Caco-2 (cell line): Measurements from ENCODE around the gene GPR107. TPM values are rescaled to one million over a fixed set of nuclear protein-coding genes. Genes with fewer than 3 reads are reported as not detected.

ENCODE experiments used
- BruUV-seq: library from RNA; stranded (reverse); fragments of 400-500 nt; replicated peaks from 2 replicates; lab custom pipeline; 2021; lab: Mats Ljungman, UMichigan
- CTCF ChIA-PET: fragments of 300-600 bp; sonication (Branson Sonifier 250); formaldehyde crosslinking; loops from one replicate; lab custom pipeline; 2022; ENCODE audit warnings: antibody characterized with exemption; lab: Charles Lee
- POLR2A ChIA-PET: fragments of 300-600 bp; sonication (Branson Sonifier 250); formaldehyde crosslinking; loops from one replicate; lab custom pipeline; 2022; ENCODE audit warnings: antibody characterized with exemption; lab: Charles Lee
- DNase-seq, 2 experiments: peaks; one replicate each; pipeline versions ENCODE4 v3.0.0 to v3.0.0-alpha.2; 2020 to 2022
- H3K27me3 ChIP-seq: replicated peaks from 2 replicates; pipeline ENCODE4 v1.6.0; 2011; ENCODE audit warnings: low read length; ENCODE audit not compliant: control insufficient read depth, insufficient read depth
- H3K36me3 ChIP-seq: 2 replicates; pipeline ENCODE4 v1.5.1; 2011; ENCODE audit warnings: low read length; ENCODE audit not compliant: control insufficient read depth, insufficient read depth
- H3K4me1 ChIP-seq: fragments of 250-450 bp; sonication (Bioruptor Pico); 2 replicates; pipeline ENCODE4 v1.5.1; 2020; ENCODE audit warnings: mild to moderate bottlenecking
- H3K4me3 ChIP-seq: 2 replicates; pipeline ENCODE4 v1.5.1; 2011; ENCODE audit warnings: low read depth, mild to moderate bottlenecking, control low read depth, low read length
- H3K9me3 ChIP-seq: fragments of 250-450 bp; sonication (Bioruptor Pico); 2 replicates; pipeline ENCODE4 v1.5.1; 2020; ENCODE audit warnings: mild to moderate bottlenecking, moderate library complexity
- H3K27ac Mint-ChIP-seq: one replicate; pipeline ENCODE4 v1.8.0; 2022; ENCODE audit warnings: mixed read lengths; ENCODE audit not compliant: unreplicated experiment
- H3K27me3 Mint-ChIP-seq: one replicate; pipeline ENCODE4 v1.8.0; 2022; ENCODE audit warnings: mixed read lengths; ENCODE audit not compliant: insufficient read depth, unreplicated experiment
- H3K36me3 Mint-ChIP-seq: one replicate; pipeline ENCODE4 v1.8.0; 2022; ENCODE audit warnings: mild to moderate bottlenecking, mixed read lengths; ENCODE audit not compliant: insufficient read depth, unreplicated experiment
- H3K4me1 Mint-ChIP-seq: one replicate; pipeline ENCODE4 v1.8.0; 2022; ENCODE audit warnings: low read depth, mixed read lengths; ENCODE audit not compliant: unreplicated experiment
- H3K4me3 Mint-ChIP-seq: one replicate; pipeline ENCODE4 v1.8.0; 2022; ENCODE audit warnings: mild to moderate bottlenecking, moderate library complexity, mixed read lengths; ENCODE audit not compliant: unreplicated experiment
- H3K9me3 Mint-ChIP-seq: one replicate; pipeline ENCODE4 v1.8.0; 2022; ENCODE audit warnings: mixed read lengths; ENCODE audit not compliant: unreplicated experiment
- CTCF ChIP-seq, 2 experiments: fragments of 200-600 bp in 1 of 2; IDR thresholded peaks; 1 replicate in 1 of 2; 2 replicates in 1 of 2; pipeline versions ENCODE4 v1.5.1 to v1.8.0; 2011 to 2022; ENCODE audit warnings: antibody characterized with exemption in 1 of 2, control low read depth in 1 of 2, inconsistent platforms in 1 of 2, low read depth in 1 of 2, low read length in 1 of 2, mild to moderate bottlenecking in 1 of 2, moderate library complexity in 1 of 2; ENCODE audit not compliant: insufficient read depth in 1 of 2, severe bottlenecking in 1 of 2, unreplicated experiment in 1 of 2
- intact Hi-C: fragments of 100-400 bp; cut with micrococcal nuclease; formaldehyde crosslinking; loops from one replicate; pipeline ENCODE4 v1.10.0; 2022; ENCODE audit not compliant: unreplicated experiment
- total RNA-seq: library from RNA; stranded (reverse); gene quantifications from 2 replicates; pipeline ENCODE4 v1.2.3, GENCODE V29; 2022

GPR107 gene
- total RNA-seq, 1 experiment from 2014 or later, result 53.1 TPM

GRCh38 chr9:130139251-130139650 lies 85.5 kb downstream of the GPR107 start:
- Mint-ChIP-seq H3K4me3 (no peak overlapping the region), H3K27me3 (no peaks in the 10 kb centered on the region), H3K9me3 (no peaks in the 10 kb centered on the region), H3K27ac (no peak overlapping the region), H3K36me3 (peaks cover 6% of the 10 kb centered on the region), H3K4me1 (no peaks in the 10 kb centered on the region)
- H3K4me3 ChIP-seq, result no peak overlapping the region
- intact Hi-C loops, result no loop called here
- no peaks in the 10 kb centered on the region for H3K9me3 ChIP-seq
- TF ChIP-seq CTCF (IDR thresholded peaks at IDR 0.05; ENCODE audit: insufficient read depth in 1 of 2, low read depth in 1 of 2, low read length in 1 of 2, severe bottlenecking in 1 of 2, unreplicated experiment in 1 of 2), result no peak
- peaks cover 1% of the 10 kb centered on the region for H3K4me1 ChIP-seq
- ChIA-PET POLR2A (no interaction called here), CTCF (no interaction called here)
- H3K27me3 ChIP-seq, result no peaks in the 10 kb centered on the region
- no TSS peak for BruUV-seq
- no peaks in the 10 kb centered on the region; the same call in 1 of the 2 replicates for H3K36me3 ChIP-seq
- DNase-seq, result no peak

- no peaks in the 10 kb centered on the region; the same call in 1 of the 2 replicates for H3K36me3 ChIP-seq
- no peak overlapping the region for H3K4me3 ChIP-seq
- no TSS peak for BruUV-seq
- no peak for DNase-seq
- H3K27me3 Mint-ChIP-seq, result no peaks in the 10 kb centered on the region
- no peaks in the 10 kb centered on the region for H3K4me1 Mint-ChIP-seq
- peaks cover 6% of the 10 kb centered on the region for H3K36me3 Mint-ChIP-seq
- H3K4me1 ChIP-seq, result peaks cover 6% of the 10 kb centered on the region
- intact Hi-C loops, result no loop called here
- no peaks in the 10 kb centered on the region for H3K9me3 Mint-ChIP-seq
- no peak for TF ChIP-seq CTCF (IDR thresholded peaks at IDR 0.05; ENCODE audit: insufficient read depth in 1 of 2, low read depth in 1 of 2, low read length in 1 of 2, severe bottlenecking in 1 of 2, unreplicated experiment in 1 of 2)
- POLR2A ChIA-PET, result no interaction called here
- no peak overlapping the region for H3K4me3 Mint-ChIP-seq
- CTCF ChIA-PET, result no interaction called here
- no peaks in the 10 kb centered on the region for H3K9me3 ChIP-seq
- H3K27ac Mint-ChIP-seq, result no peak overlapping the region
- H3K27me3 ChIP-seq, result no peaks in the 10 kb centered on the region
Measured at GRCh38 chr9:130140706-130141105, 87.0 kb downstream of the GPR107 start.

GRCh38 chr9:130142056-130142455 lies 88.3 kb downstream of the GPR107 start:
- H3K9me3 Mint-ChIP-seq, result no peaks in the 10 kb centered on the region
- H3K27ac Mint-ChIP-seq, result no peak overlapping the region
- H3K4me3 Mint-ChIP-seq, result no peak overlapping the region
- H3K27me3 Mint-ChIP-seq, result no peaks in the 10 kb centered on the region
- peaks cover 6% of the 10 kb centered on the region for H3K36me3 Mint-ChIP-seq
- Histone ChIP-seq H3K4me1 (peaks cover 6% of the 10 kb centered on the region), H3K36me3 (no peaks in the 10 kb centered on the region), H3K9me3 (no peaks in the 10 kb centered on the region), H3K4me3 (no peak overlapping the region), H3K27me3 (no peaks in the 10 kb centered on the region)
- intact Hi-C loops, result no loop called here
- ChIA-PET POLR2A (no interaction called here), CTCF (interaction anchor here (0.5 kb wide), 1 partner anchor 319 kb away, joined by 3 read pairs; no protein-coding TSS in a partner anchor)
- no TSS peak for BruUV-seq
- no peak for DNase-seq
- no peaks in the 10 kb centered on the region for H3K4me1 Mint-ChIP-seq
- TF ChIP-seq CTCF (IDR thresholded peaks at IDR 0.05; ENCODE audit: insufficient read depth in 1 of 2, low read depth in 1 of 2, low read length in 1 of 2, severe bottlenecking in 1 of 2, unreplicated experiment in 1 of 2), result no peak
